ENCODE data around the gene FADS6.

Gene FADS6
- long read RNA-seq, donor 1, result 0 reads
- long read RNA-seq, donor 2, result 0 reads
- long read RNA-seq, donor 3, result 0 reads
- long read RNA-seq, donor 4, result 0 reads
- long read RNA-seq, donor 5, result 0 reads
- long read RNA-seq, donor 6, result 0 reads
- long read RNA-seq, donor 7, result 0 reads
- long read RNA-seq, donor 8, result 0 reads

- DNase-seq, result peak; percentile 43
Measured at GRCh38 chr17:74892974-74893911, at the start of gene FADS6. TSS of gene FADS6 (minus strand) at chr17:74893633. CDS start at chr17:74893595, 38 bp downstream.

- DNase-seq, result no peak
Measured at GRCh38 chr17:74941128-74941725, 47.8 kb upstream of the FADS6 start.

DNA sequence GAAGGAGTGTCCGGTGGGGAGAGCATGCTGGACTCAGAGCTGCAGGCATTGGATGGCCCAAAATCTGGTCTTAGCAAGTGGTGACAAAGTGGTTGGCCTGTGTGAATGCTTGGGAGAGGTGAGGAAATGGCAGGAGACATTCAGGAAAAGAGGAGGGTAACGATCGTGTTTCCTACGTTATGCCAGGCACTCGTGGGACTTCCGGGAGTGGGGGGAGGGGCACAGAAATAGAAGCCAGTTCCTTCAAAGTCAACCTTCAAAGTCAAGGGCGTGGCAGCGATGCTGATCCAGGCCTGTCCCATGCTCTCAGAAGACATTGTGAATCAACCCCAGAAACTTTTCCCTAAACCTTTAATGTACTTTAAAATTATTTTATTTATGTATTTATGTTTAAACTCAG is 46.1 kb upstream of the FADS6 start:
- no peak for DNase-seq

GRCh38 chr17:74938194-74938950 is 44.9 kb upstream of the FADS6 start:
- no peak for DNase-seq

- DNase-seq, result peak; percentile 26
Measured at GRCh38 chr17:74937064-74938051, 43.9 kb upstream of the FADS6 start.

DNA sequence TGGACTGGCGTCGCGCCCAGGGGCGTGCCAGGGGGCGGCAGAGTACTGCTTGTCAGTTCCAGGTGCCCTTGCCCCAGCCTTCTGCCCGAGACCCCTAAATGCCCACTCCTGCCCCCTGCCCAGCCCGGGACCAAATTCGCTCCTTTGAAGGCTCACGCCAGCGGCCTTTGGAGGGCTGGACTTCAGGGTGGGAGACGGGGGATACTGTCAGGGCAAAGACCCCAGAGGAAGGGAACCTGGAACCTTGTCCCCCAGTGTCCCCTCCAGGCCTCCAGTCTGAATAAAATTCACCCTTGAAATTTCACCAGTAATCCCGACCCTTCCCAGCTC is 43.0 kb upstream of the FADS6 start:
- no peak for DNase-seq

DNA sequence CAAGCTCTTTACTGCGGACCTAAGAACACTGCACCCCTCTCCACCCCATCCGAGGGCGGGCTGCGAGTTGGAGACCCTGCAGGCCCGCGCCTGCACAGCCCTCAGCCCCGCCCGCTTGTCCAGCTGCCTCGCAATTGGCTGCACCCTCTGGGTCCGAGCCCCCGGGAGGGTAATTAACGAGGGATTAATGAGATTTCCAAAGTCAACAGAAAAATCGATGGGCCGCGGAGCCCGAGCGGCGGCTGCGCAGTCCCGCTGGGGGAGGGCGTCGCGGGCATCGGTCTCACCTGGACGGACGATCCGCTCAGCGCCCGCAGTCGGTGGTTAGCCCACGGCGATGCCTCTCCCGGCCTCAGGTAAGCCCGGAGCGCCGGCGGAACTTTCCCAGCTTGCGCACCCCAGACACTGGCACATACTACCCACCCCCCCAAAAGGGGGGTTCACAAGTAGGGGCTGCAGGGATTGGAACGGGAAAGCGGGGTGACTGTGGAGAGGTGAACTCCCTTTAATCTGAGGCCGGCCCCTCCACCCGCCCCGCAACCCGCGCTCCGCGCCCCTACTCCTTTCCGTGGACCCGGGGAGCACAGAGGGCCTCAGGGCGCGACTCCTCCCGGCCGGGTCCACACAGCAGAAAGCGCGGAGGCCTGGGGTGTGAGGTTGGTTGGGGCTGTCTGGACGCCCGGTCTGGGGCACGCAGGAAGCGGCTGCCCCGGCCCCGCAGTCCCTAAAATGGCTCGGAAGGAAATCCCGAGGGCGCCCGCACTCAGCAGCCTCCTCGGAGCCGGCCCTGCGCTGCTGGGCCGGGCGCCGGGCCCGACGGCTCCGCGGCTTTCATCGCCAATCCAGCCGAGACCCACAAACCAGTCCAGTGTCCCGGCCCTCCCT is 42.4 kb upstream of the FADS6 start, which contains the start of gene OTOP3:
OTOP3 (plus strand) TSS at position 314 of the 885 bp plus-strand sequence; CDS start at position 338, 24 bp downstream.
- DNase-seq, result peak; percentile 34

DNA sequence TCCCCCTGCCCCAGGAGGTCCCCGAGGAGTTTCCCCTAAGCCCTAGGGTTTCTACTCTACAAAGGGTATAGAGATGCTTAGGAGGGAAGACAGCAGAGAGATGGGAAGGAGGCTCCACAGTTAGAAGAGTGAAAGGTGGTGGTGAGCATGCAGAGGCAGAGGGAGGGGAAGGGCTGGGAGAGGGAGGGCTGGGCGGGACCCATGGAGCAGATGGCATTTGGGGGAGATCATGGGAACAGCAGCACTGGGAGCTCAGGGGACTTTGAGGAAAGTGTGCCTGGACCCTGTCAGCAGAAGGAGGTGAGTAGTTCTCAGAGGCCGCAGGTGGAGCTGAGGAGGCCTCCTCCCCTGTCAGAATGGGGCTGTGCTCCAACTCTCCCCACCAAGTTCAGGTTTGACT is 41.6 kb upstream of the FADS6 start:
- no peak for DNase-seq

GRCh38 chr17:74930535-74931036 is 37.2 kb upstream of the FADS6 start:
- DNase-seq, result no peak

- DNase-seq, result no peak
Measured at GRCh38 chr17:74928786-74929185, 35.4 kb upstream of the FADS6 start.

DNA sequence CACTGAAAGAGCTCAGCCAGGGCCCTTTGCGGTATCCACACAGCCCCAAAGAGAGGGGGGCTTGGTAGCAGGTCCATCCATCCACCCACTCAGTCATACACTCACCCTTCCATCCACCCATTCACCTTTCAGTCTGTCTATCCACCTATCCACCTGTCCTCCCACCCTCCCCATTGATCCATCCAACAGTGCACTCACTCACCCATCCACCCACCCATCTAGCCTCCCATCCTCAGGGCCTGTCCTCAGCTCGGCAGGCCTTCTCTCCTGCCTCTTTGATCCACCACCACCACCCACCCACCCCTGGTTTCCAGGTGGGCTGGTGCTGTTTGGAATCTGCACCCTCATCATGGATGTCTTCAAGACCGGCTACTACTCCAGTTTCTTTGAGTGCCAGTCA is 31.8 kb upstream of the FADS6 start:
- no peak for DNase-seq

GRCh38 chr17:74924250-74924948 is 31.0 kb upstream of the FADS6 start, which contains the start of gene OTOP2:
TSS of gene OTOP2 (plus strand) at chr17:74924273. CDS start at chr17:74924633, 360 bp downstream.
- DNase-seq, result peak; percentile 54

DNA sequence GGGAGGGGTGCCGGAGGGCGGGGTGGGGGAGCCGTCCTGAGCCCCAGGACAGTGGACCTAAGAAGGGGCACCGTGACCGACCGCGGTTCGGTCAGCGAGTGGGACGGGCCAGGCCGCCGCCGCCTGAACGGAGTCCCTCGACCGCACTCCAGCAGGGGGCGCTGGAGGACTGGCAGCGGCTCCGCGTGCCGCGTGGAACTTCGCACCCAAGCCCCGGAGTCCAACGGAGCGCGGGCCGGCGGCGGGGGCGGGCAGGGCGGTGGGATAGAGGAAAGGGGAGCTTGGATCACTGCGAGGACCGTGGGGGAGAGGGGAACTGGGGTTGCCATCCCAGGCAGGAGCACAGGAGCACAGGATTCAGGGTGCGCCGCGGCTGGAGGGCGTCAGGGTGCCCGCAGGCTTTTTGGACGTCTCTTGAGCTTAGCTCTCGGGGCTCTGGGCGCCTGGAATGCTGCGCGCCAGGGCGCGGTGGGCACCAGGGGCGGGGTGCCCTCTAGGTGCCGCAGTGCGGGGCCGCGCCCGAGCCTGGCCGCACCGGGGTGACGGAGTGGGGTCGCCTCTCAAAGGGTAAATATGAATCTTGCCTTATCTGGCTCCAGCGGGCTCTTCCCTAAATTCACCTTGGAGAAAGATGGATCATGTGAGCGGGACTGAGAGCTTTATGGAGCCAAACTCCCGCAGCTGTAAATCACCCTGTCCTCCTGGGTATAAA is 30.3 kb upstream of the FADS6 start:
- peak; percentile 53 for DNase-seq

GRCh38 chr17:74922694-74923537 is 29.5 kb upstream of the FADS6 start, which contains the start of gene USH1G:
TSS of gene USH1G (minus strand) at chr17:74923255. CDS start at chr17:74923073, 182 bp downstream.
- DNase-seq, result peak; percentile 54

DNA sequence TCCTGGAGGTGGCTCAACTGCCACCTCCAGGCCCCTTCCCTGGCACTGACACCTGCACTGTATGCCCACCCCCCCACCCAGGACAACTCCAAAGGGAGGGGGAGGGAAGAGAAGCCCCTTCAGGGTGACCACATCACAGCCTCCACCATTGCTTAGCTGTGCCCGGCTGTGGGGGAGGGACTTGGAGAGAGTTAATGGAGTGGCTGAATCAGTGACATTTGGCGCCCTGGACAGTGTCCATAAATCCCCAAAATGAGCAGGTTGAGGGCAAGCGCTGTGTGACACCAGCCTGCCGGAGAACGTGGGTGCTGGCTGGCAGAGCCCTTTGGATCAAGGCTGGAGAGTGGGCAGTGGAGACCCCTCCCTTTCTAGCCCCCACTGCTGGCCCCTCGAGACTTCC is 28.7 kb upstream of the FADS6 start:
- peak; percentile 10 for DNase-seq

DNA sequence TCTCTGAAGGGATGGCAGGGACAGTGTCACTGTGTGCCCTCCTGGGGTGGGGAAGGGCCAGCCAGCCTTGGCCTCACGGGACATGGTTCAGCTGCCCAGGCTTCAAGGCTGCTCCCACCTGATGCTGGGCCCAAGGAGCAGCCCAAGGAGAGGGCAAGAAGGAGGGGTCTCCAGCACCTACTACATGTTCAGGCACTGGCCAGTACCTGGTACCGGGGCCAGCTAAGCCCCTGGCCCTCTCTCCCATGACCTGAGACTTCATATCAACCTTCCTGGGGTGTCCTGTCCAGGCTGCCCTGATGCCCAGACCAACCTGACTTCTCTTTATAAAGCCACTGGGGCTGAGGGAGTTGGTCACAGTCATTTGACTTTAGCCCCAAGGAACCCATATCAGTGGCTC is 28.3 kb upstream of the FADS6 start:
- DNase-seq, result peak; percentile 16

DNA sequence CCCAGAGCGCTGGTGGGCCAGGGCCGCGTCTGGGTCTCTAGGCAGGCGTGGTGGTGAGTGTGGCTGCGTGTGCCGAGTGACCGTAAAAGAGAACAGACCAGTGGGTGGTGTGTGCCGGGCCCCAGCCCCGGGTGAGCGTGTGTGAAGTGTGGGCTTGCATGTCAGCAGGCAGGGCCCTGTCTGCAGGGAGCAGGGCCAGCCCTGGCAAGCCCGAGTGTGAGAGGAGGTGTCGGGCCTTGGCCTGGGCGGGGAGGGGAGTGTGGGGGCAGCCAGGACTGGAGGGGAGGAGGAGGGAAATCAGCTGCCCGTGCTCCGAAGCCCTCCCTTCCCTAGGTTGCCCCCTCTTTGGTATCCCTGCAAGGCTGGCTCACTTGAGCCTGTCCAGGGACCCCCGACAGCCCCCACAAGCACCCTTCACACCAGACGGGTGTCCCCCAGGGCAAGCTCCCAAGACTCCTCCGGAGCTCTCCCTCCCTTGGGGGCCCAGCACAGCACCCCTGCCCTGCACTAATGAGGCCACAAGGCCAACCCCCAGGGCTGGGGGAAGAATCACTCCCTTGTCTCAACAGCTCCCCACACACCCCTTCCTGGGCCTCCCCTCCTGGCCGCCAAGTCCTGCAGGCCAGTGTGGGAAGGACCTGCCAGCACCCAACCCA is 27.7 kb upstream of the FADS6 start:
- DNase-seq, result peak; percentile 40
